Kidney capillary endothelial cell (primary cell): Measurements from ENCODE around the gene ASPA.
"Not testable (repeated sequence)": the region's sequence is repeated elsewhere in the genome, so short reads cannot be mapped to it uniquely, and the experiment has no call there.

Experiments used
- DNase-seq: peaks from one replicate; pipeline ENCODE4 v3.0.0-alpha.2; 2018; ENCODE audit warnings: low spot score

ASPA gene

GRCh38 chr17:3507869-3508268, 32.1 kb downstream of the ASPA start:
- DNase-seq = no peak

- DNase-seq = no peak
Measured at GRCh38 chr17:3510090-3510489, 34.3 kb downstream of the ASPA start.

- DNase-seq = no peak
Measured at GRCh38 chr17:3511852-3512504, 36.2 kb downstream of the ASPA start.

- DNase-seq = no peak
Measured at GRCh38 chr17:3512505-3513171, 36.8 kb downstream of the ASPA start.

- DNase-seq = no peak
Measured at GRCh38 chr17:3513305-3514035, 37.7 kb downstream of the ASPA start.

GRCh38 chr17:3514167-3514566, 38.4 kb downstream of the ASPA start:
- not testable (repeated sequence) for DNase-seq

- DNase-seq = no peak
Measured at GRCh38 chr17:3514873-3515272, 39.1 kb downstream of the ASPA start.

GRCh38 chr17:3519472-3519871, 43.7 kb downstream of the ASPA start:
- not testable (repeated sequence) for DNase-seq

GRCh38 chr17:3524024-3524423, 48.2 kb downstream of the ASPA start:
- no peak for DNase-seq

- DNase-seq = no peak
Measured at GRCh38 chr17:3526491-3526890, 50.7 kb downstream of the ASPA start.

- DNase-seq = no peak
Measured at GRCh38 chr17:3526971-3527370, 51.2 kb downstream of the ASPA start.

- no peak for DNase-seq
Measured at GRCh38 chr17:3527468-3527867, 51.7 kb downstream of the ASPA start.

- no peak for DNase-seq
Measured at GRCh38 chr17:3527896-3528295, 52.1 kb downstream of the ASPA start.

- no peak for DNase-seq
Measured at GRCh38 chr17:3528403-3528851, 52.6 kb downstream of the ASPA start.

GRCh38 chr17:3528880-3529511, 53.2 kb downstream of the ASPA start:
- DNase-seq = no peak

- DNase-seq = no peak
Measured at GRCh38 chr17:3529817-3530741, 54.3 kb downstream of the ASPA start.

GRCh38 chr17:3531266-3532101, 55.7 kb downstream of the ASPA start:
- no peak for DNase-seq

- no peak for DNase-seq
Measured at GRCh38 chr17:3532106-3532858, 56.5 kb downstream of the ASPA start.

GRCh38 chr17:3532859-3533142, 57.0 kb downstream of the ASPA start:
- DNase-seq = no peak

GRCh38 chr17:3533752-3534151, 58.0 kb downstream of the ASPA start:
- no peak for DNase-seq
